ENCODE results near the gene CAV3.

DNA sequence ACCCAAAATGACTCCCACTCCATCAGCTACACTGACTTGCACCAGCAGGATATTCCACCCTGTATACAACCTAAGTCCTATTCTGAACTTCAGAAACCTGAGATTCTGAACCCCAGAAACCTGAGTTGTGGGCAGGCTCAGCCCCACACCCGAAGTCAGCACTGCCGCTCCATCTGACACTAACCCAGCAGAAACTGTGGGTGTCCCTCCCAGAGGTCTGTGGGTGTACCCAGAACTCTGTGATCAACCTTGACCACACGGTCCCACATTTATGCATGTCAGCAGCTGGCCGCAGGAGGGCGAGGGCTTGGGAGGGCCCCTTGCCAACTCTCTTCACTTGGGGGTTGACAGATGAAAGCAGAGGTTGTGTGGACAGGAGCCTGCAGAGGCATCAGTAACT lies 26.5 kb downstream of the CAV3 start:
- TF ChIP-seq EZH2 (IDR thresholded peaks at IDR 0.05; ENCODE audit: insufficient read depth, poor library complexity, severe bottlenecking) (no peak), EZH2phosphoT487 (IDR thresholded peaks at IDR 0.05; ENCODE audit: insufficient read depth, low read depth) (no peak)
